ENCODE results near the gene FAIM2. TPM values are rescaled to one million over a fixed set of nuclear protein-coding genes. Genes with fewer than 3 reads are reported as not detected.

The FAIM2 gene
- total RNA-seq: 0.18 and 0.27 TPM in 2 replicates

DNA sequence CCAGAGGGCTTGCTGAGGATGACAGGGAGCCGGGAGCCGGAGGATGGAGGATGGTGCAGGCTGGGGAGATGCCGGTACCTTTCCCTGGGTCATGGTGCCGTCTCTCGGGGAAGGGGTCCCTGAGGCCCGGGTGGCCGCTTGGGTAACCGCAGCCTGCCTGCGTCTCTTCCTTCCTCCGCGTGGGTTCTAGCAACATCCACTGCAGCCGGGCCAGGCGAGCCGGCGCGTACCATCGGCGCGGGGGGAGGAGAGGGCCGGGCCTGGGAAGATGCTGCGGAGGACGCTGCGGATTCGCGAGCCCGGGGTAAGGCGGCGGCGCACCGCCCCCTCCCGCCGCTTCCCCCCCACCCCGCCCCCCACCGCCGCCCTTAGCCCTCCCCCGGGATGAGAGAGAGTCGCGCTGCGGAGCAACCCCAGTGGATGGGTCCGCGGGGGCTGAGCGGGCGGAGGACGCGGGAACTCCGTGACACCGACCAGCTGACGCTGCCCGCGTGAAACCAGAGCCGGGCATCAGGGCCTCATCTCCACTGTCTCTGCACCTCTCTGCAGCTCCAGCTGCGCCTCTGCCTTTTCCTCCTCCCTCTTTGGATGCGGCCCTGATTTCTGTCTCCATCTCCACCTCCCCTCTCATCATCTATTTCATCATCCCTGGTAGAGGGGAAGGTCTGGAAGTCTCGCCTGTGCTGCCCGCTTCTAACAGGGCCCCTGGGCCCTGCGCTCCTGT is at the start of gene FAIM2:
Gene FAIM2 (minus strand): TSS at position 201 of the 724 bp plus-strand sequence. CDS start 108 bp downstream, at position 93.
- intact Hi-C loops (cut with micrococcal nuclease): no loop called here

- intact Hi-C loops (cut with micrococcal nuclease): no loop called here
Observed at GRCh38 chr12:49953151-49953550, 49.5 kb upstream of the FAIM2 start.

- intact Hi-C loops (cut with micrococcal nuclease): no loop called here
Observed at GRCh38 chr12:49952391-49953055, 48.8 kb upstream of the FAIM2 start.

DNA sequence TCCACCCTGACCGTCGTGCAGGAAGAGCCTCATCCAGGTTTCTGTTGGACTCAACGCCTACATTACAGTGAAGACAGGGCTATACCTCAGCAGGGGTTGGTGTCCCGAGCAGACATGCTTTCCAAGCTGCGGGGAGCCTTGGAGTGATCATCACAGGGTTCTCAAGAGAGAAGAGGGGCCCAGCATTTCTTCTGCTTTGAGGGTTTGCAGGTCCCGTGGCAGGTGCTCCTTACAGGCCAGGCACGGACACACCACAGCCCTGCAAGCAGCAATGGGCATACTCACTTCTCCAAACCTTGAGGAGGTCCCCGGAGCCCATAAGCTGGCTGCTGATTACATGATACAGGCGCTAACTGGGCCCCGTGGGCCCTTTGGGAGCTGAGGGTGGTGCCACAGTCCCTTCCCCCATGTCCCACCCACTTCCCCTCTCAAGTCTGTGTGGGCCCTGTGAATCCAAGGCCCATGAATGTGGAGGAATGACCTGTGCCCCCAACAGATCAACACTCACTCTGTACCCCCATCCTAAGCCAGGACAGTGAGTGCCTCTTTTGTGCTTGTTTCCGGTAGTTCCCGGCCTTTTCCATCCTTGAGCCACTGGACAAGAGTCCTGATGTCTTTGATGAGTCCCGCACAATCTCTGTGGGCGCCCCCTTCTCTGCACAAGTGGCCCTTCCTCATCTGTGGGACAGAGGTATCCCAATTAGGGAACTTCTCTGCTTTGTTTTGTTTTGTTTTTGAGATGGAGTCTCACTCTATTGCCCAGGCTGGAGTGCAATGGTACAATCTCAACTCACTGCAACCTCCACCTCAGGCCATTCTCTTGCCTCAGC is 47.9 kb upstream of the FAIM2 start:
- intact Hi-C loops (cut with micrococcal nuclease): no loop called here

DNA sequence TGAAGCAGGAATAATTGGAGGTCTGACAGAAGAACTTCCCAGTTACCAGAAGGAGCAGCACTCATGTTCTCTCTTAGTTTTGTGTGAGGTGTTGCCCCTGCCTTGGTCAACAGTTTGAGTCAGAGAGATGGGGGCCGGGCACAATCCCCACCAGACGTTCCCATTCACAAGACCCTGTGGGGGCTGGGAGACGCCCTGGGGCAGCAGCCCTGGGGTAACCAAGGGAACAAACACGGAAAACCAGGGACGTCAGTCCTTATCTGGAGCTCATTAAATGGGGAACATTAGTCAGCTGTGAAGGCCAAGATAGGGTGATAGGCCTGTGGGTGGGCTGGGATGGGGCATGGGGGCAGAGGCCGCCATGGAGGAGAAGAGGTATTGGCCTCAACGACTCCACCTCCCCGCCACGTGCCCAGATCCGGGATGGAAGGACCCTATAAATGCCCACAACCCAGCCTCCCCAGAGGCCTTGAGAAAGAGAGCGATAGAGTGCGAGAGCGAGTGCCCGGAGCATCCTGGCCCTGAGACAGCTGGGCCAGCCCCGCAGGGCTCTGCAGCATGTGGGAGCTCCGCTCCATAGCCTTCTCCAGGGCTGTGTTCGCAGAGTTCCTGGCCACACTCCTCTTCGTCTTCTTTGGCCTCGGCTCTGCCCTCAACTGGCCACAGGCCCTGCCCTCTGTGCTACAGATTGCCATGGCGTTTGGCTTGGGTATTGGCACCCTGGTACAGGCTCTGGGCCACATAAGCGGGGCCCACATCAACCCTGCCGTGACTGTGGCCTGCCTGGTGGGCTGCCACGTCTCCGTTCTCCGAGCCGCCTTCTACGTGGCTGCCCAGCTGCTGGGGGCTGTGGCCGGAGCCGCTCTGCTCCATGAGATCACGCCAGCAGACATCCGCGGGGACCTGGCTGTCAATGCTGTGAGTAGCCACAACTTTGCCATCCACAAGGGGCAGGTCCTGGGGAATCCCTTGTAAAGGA is 46.9 kb upstream of the FAIM2 start, which contains the start of gene AQP2:
Gene AQP2 (plus strand): TSS at position 465 of the 979 bp plus-strand sequence. CDS start 94 bp downstream, at position 559.
- intact Hi-C loops (cut with micrococcal nuclease): no loop called here

- intact Hi-C loops (cut with micrococcal nuclease): no loop called here
Observed at GRCh38 chr12:49949866-49950265, 46.2 kb upstream of the FAIM2 start.

DNA sequence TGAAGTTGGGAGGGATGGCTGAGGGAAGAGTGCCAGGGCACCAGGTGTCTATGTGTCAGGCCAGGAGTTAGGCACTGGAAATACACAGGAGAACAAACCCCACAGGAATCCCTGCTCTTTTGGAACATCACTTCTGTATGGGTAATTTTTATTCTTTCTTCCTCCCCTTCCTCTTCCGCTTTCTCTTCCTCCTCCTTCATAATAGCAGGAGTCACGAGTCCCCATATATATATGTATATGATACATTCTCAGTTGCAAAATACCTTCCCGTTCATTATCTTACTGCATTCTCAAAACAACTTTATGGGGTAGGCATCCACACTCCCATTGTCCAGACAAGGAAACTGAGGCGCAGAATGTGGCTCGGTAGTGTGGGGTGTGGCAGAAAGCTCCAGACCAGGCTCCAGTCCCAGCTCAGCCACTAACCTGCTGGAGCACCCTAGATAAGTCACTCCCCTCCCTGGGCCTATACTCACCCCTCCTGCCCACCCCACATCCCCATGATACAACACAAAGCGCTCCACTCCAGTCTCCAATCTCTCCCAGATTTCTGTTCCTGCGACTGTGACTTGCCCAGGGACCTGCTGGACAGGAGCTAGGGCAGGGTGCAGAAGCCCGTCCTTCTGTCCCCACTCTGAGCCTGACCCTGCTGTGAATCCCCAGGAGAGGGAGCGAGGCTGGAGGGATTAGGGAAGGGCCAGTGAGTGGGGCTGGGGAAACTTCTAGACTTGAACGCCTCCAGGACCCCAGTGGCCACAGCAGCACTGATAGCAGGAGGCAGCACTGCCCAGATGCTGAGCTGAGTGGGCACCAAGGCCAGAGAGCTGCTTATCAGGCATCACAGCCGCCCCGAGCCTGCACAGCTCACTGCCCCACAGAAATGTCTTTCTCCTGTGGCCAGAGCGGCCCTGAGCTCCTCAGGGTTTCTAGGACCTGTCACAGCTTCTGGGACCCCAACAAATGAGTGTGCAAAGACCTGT is 45.5 kb upstream of the FAIM2 start:
- intact Hi-C loops (cut with micrococcal nuclease): no loop called here

GRCh38 chr12:49947593-49948226 is 44.0 kb upstream of the FAIM2 start:
- intact Hi-C loops (cut with micrococcal nuclease): no loop called here

DNA sequence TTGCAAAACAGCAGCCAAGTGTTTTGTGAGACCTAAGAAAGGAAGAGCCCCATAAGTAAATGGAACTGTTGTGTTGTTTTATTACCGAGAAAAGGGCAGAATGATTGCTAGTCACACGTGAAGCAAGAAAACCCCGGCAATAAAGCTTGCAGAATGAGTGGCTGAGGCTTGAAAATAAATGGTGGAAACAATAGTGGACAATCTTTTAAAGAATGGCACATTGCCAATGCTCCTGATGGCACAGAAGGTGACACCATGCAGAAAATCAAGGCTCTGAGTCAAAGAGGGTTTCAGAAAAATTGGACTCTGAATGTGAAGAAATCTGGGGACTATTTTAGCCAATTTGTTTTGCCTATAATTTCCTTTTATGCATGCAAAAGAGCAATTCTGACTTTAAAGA is 42.8 kb upstream of the FAIM2 start:
- intact Hi-C loops (cut with micrococcal nuclease): no loop called here

- intact Hi-C loops (cut with micrococcal nuclease): no loop called here
Observed at GRCh38 chr12:49946086-49946485, 42.4 kb upstream of the FAIM2 start.

DNA sequence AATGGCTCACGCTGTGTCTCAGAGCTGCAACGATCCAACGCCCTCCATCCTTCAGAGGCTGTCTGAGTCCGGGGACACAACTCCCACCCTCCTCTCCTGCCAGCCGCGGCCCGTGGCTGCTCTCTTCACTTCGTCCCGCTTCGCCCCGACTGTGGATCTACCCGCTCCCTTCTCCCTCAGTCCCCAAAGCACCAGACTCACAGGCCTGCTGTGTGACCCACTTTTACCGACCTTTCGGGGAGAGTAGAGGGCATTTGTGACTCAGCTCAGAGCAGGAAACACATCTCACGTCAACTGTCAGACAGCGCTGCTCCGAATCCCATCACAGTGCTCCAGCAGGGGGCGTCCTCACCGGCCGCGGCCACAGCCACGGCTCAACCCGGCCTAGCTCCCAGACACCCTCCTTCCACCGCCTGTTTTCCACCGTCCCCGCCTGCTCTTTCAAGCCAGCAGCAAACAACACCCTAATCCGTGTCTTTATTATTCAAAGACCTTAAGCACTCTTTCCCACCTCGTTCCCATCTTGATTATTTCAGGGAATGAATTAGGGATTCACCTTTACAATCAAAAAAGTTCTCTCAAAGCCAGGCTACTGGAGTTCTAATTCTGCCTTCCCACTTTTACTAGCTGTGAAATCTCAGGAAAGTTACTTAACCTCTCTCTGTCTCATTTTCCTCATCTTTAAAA is 41.8 kb upstream of the FAIM2 start:
- intact Hi-C loops (cut with micrococcal nuclease): no loop called here

DNA sequence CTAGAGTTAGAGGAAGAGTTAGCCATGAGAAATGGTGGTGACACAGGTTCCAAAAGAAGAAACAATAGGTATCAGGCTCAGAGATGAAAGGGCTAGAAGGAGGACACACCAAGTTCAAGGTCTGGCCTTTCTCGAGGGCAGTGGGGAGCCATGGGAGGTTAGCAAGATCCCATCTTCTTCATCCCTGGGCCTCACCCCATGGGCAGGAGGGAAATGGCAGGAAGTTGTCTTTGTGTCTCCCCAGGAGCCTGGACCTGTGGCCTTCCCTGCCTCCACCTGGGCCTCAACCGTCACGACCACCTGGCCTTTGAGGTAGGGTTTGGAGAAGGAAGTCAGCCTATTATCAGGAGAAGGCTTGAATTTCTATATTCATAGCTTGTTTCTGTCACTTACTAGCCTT is 41.0 kb upstream of the FAIM2 start:
- intact Hi-C loops (cut with micrococcal nuclease): no loop called here

- intact Hi-C loops (cut with micrococcal nuclease): no loop called here
Observed at GRCh38 chr12:49944046-49944445, 40.3 kb upstream of the FAIM2 start.

- intact Hi-C loops (cut with micrococcal nuclease): no loop called here
Observed at GRCh38 chr12:49943625-49943960, 39.9 kb upstream of the FAIM2 start.

DNA sequence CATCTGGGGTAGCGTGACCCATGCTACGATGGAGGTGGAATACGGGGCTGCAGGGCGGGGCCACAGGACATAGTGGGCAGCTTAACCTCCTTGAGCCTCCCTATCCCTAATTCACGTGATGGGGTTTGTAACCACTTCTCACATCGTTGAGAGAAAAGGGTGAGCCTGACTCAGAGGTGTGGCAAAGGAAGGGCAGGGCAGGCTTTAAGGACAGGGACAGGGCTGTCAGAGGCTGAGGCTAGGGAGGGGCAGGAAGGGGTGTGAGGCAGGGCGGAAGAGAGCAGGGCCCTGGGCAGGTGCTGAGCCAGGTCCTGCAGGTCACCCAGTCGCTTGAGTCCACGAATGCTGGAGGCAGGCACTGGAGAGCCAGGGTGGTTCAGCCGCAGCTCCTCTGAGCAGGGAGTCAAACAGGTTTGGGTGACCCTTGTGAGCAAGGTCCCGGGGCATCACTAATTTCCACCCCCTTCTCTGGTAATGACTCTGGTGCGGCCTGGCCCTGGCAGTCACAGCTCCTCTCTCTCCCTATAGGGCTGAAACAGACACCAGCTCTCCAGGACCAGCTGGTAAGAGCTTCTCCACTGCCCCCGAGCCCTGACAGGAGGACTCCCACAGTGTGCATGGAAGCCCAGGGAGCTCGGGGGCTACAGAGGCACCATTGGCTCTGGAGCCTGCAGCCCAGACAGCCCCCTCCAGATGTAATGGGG is 39.4 kb upstream of the FAIM2 start:
- intact Hi-C loops (cut with micrococcal nuclease): no loop called here

DNA sequence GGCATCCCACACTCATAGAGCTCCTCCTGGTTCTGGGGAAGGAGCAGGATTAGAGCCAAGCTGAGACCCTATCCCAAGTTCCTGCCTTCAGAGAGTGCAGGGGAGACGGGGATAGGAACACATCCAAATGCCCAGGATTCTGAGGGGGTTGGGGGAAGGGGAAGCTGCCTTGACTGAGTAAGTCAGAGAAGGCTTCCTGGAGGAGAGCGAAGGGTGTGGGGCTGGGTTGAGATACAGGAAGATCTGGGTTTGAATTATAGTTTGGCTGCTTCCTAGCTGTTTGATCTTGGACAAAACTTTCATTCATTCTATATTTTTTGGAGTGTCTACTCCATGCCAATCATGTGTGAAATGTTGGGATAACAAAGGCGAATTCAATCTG is 38.8 kb upstream of the FAIM2 start:
- intact Hi-C loops (cut with micrococcal nuclease): no loop called here

- intact Hi-C loops (cut with micrococcal nuclease): no loop called here
Observed at GRCh38 chr12:49941556-49942511, 38.1 kb upstream of the FAIM2 start.
